A673 (cell line): ENCODE measurements around the gene LHPP. TPM values are rescaled to one million over a fixed set of nuclear protein-coding genes. Genes with fewer than 3 reads are reported as not detected.

Experiments
- BruUV-seq: library from RNA; stranded (reverse); fragments of 400-500 nt; replicated peaks from 2 replicates; lab custom pipeline; 2021; lab: Mats Ljungman, UMichigan
- CTCF ChIA-PET: fragments of 300-600 bp; sonication (Branson Sonifier 250); formaldehyde crosslinking; loops from one replicate; lab custom pipeline; 2022; ENCODE audit warnings: antibody characterized with exemption; lab: Charles Lee
- POLR2A ChIA-PET: fragments of 300-600 bp; sonication (Branson Sonifier 250); formaldehyde crosslinking; loops from one replicate; lab custom pipeline; 2022; ENCODE audit warnings: antibody characterized with exemption; ENCODE audit not compliant: low non-redundant PET; lab: Charles Lee
- DNase-seq: peaks from one replicate; pipeline ENCODE4 v3.0.0-alpha.2; 2015; ENCODE audit warnings: low spot score
- H3K27ac ChIP-seq: fragments of 200-600 bp; sonication (generic); 2 replicates; pipeline ENCODE4 v1.5.1; 2016; ENCODE audit warnings: mixed run types, low read depth, mild to moderate bottlenecking, mixed read lengths, antibody characterized with exemption, low read length; ENCODE audit not compliant: poor library complexity, severe bottlenecking
- H3K27me3 ChIP-seq: fragments of 200-600 bp; sonication (generic); replicated peaks from 2 replicates; pipeline ENCODE4 v1.6.1; 2017; ENCODE audit warnings: mixed run types, low read depth, mild to moderate bottlenecking, mixed read lengths, antibody characterized with exemption, low read length; ENCODE audit not compliant: insufficient read depth, poor library complexity
- H3K36me3 ChIP-seq: fragments of 200-600 bp; sonication (generic); 2 replicates; pipeline ENCODE4 v1.6.1; 2016; ENCODE audit warnings: mixed run types, mild to moderate bottlenecking, mixed read lengths, antibody characterized with exemption, low read length; ENCODE audit not compliant: insufficient read depth, poor library complexity, severe bottlenecking
- H3K4me1 ChIP-seq: fragments of 200-600 bp; sonication (generic); 2 replicates; pipeline ENCODE4 v1.6.1; 2017; ENCODE audit warnings: mixed run types, mild to moderate bottlenecking, mixed read lengths, antibody characterized with exemption, low read length; ENCODE audit not compliant: insufficient read depth, poor library complexity, severe bottlenecking
- H3K4me3 ChIP-seq: fragments of 200-600 bp; sonication (generic); 2 replicates; pipeline ENCODE4 v1.5.1; 2016; ENCODE audit warnings: low read depth, mixed run types, mild to moderate bottlenecking, mixed read lengths, low read length; ENCODE audit not compliant: poor library complexity, severe bottlenecking
- H3K9me3 ChIP-seq: fragments of 200-600 bp; sonication (generic); 2 replicates; pipeline ENCODE4 v1.6.1; 2016; ENCODE audit warnings: mixed run types, low read depth, mild to moderate bottlenecking, mixed read lengths, antibody characterized with exemption, low read length; ENCODE audit not compliant: poor library complexity, severe bottlenecking
- EZH2 ChIP-seq: fragments of 200-600 bp; sonication (generic); IDR thresholded peaks from 2 replicates; pipeline ENCODE4 v1.6.1; 2017; ENCODE audit warnings: borderline replicate concordance, low read depth, mild to moderate bottlenecking, mixed read lengths, antibody characterized with exemption, low read length; ENCODE audit not compliant: poor library complexity, severe bottlenecking
- intact Hi-C: fragments of 100-400 bp; cut with micrococcal nuclease; formaldehyde crosslinking; loops from one replicate; pipeline ENCODE4 v1.10.0; 2022; ENCODE audit not compliant: unreplicated experiment
- total RNA-seq: library from RNA; stranded (reverse); gene quantifications from 2 replicates; pipeline ENCODE4 v1.2.3, GENCODE V29; 2021
- TF ChIP-seq, protein P1 (sequence below): fragments of 300-800, 200-600 bp; sonication (generic); conservative IDR thresholded peaks from 2 replicates; pipeline ENCODE4 v1.5.1; 2017; ENCODE audit warnings: low read depth, mild to moderate bottlenecking, antibody characterized with exemption, low read length, moderate library complexity, mixed read lengths

The LHPP gene
- total RNA-seq, 1 experiment from 2014 or later: 2.3 TPM

DNA sequence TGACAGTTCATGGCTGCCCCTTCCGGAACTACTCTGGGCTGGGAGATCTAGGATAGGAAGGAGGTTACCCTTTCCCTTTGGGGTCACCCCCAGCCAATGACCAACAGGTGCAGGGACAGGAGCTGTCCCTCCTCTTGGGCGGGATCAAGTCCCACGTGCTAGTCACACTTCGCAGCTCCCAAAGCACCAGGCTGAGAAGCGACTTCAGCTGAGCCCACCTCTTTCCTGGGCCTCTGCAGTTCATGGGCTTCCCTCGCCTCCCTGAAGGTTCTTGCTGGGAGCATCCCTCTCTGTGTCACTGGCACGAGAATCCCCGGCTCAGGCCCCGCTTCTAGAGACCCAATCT, 167.0 kb downstream of the LHPP start:
- no peak overlapping the region for H3K4me3 ChIP-seq
- H3K36me3 ChIP-seq: no peaks in the 10 kb centered on the region
- no peaks in the 10 kb centered on the region for H3K27me3 ChIP-seq
- CTCF ChIA-PET: no interaction called here
- no peak for TF ChIP-seq EZH2
- TF ChIP-seq, protein P1, sequence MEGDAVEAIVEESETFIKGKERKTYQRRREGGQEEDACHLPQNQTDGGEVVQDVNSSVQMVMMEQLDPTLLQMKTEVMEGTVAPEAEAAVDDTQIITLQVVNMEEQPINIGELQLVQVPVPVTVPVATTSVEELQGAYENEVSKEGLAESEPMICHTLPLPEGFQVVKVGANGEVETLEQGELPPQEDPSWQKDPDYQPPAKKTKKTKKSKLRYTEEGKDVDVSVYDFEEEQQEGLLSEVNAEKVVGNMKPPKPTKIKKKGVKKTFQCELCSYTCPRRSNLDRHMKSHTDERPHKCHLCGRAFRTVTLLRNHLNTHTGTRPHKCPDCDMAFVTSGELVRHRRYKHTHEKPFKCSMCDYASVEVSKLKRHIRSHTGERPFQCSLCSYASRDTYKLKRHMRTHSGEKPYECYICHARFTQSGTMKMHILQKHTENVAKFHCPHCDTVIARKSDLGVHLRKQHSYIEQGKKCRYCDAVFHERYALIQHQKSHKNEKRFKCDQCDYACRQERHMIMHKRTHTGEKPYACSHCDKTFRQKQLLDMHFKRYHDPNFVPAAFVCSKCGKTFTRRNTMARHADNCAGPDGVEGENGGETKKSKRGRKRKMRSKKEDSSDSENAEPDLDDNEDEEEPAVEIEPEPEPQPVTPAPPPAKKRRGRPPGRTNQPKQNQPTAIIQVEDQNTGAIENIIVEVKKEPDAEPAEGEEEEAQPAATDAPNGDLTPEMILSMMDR: no peak
- H3K9me3 ChIP-seq: no peaks in the 10 kb centered on the region
- H3K27ac ChIP-seq: no peak overlapping the region
- H3K4me1 ChIP-seq: no peaks in the 10 kb centered on the region
- POLR2A ChIA-PET: no interaction called here
- intact Hi-C loops: no loop called here
- DNase-seq: no peak
- BruUV-seq: no TSS peak

DNA sequence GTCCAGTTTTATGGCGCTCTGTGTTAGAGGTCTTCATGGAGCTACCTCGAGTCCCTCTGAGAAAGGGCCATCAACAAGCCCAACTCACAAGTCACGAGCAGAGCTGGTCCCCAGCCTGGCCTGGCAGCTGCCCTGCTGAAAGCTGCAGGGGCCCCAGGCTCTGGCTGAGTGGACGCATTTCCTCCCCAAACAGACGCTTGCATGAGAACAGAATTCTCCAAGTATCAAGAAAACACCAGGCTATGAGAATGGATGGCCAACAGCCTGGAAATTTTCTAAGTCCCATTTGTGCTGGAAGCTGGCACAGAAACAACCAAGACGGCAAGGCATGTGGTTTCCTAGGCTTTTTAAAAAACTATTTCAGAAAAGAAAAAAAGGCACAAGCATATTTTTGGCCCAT, 167.8 kb downstream of the LHPP start:
- BruUV-seq: no TSS peak
- H3K4me1 ChIP-seq: no peaks in the 10 kb centered on the region
- H3K27me3 ChIP-seq: no peaks in the 10 kb centered on the region
- H3K27ac ChIP-seq: no peak overlapping the region
- POLR2A ChIA-PET: no interaction called here
- intact Hi-C loops: no loop called here
- no peak for TF ChIP-seq EZH2
- no peak overlapping the region for H3K4me3 ChIP-seq
- no peaks in the 10 kb centered on the region for H3K9me3 ChIP-seq
- no peaks in the 10 kb centered on the region for H3K36me3 ChIP-seq
- CTCF ChIA-PET: no interaction called here
- DNase-seq: no peak

DNA sequence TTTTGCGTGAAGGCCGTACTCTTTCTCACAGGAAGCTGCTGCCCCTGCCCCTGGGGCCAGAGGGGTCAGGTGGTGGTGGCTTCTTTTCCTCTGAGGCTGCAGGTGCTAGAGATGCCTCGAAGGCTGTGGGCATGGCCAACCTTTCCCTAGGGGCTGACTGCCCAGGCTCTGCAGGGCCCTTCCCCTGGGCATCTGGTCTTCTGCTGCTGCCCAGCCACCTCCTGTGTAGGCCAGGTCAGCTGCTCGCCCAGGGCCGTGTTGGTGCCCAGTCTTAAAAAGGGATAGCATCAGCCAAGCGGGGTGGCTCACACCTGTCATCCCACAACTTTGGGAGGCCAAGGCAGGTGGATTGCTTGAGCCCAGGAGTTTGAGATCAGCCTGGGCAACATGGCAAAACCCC, 168.2 kb downstream of the LHPP start:
- BruUV-seq: no TSS peak

DNA sequence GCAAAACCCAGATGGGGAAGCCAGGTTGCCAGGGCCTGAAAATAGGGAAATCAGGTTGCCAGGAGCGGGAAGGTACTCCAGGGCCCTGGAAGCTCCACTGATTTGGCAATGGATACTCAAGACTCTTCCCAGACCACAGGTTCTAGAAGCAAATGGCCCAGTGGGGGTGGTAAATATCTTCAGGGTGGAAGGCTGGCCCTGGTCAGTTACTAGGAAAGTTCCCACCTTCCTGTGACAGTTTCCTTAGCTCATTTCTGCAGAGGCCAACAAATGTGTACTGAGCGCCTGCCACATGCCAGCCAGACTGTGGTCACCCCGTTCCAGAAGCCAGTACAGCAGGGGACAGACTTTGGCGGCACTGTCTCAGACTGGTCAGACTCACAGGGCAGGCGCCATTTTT, 168.9 kb downstream of the LHPP start:
- ChIA-PET CTCF (no interaction called here), POLR2A (no interaction called here)
- DNase-seq: no peak
- Histone ChIP-seq H3K4me1 (no peaks in the 10 kb centered on the region), H3K36me3 (no peaks in the 10 kb centered on the region), H3K27me3 (no peaks in the 10 kb centered on the region), H3K27ac (no peak overlapping the region), H3K9me3 (no peaks in the 10 kb centered on the region), H3K4me3 (no peak overlapping the region)
- BruUV-seq: no TSS peak
- intact Hi-C loops: loop anchor here (5.0 kb wide), 1 partner anchor 112 kb away; the partner anchor contains the start of gene FAM53B
- no peak for TF ChIP-seq EZH2
- TF ChIP-seq, protein P1: no peak

More for the DNA sequence above, 168.2 kb downstream of the LHPP start:
- ChIA-PET CTCF (no interaction called here), POLR2A (no interaction called here)
- no peaks in the 10 kb centered on the region for H3K27me3 ChIP-seq
- TF ChIP-seq, protein P1: no peak
- TF ChIP-seq EZH2: no peak
- no peak overlapping the region for H3K4me3 ChIP-seq
- no peaks in the 10 kb centered on the region for H3K4me1 ChIP-seq
- no peak overlapping the region for H3K27ac ChIP-seq
- intact Hi-C loops: loop anchor here (5.0 kb wide), 1 partner anchor 112 kb away; the partner anchor contains the start of gene FAM53B
- no peak for DNase-seq
- H3K36me3 ChIP-seq: no peaks in the 10 kb centered on the region
- H3K9me3 ChIP-seq: no peaks in the 10 kb centered on the region
